Activated T-helper 1 cell treated with Interleukin-2 at 50 U/mL for 16 hours (primary cell): ENCODE results near the gene CLEC19A.

Experiments used
- DNase-seq: peaks from one replicate; pipeline ENCODE4 v3.0.0-alpha.2; 2020; ENCODE audit warnings: low read depth

Gene CLEC19A

GRCh38 chr16:19285431-19285830 is at the start of gene CLEC19A:
CLEC19A (plus strand) TSS chr16:19285731; CDS start chr16:19285852, 121 bp downstream.
- DNase-seq, result no peak

- no peak for DNase-seq
Measured at GRCh38 chr16:19235886-19236285, 49.6 kb upstream of the CLEC19A start.

GRCh38 chr16:19236561-19237209 is 48.8 kb upstream of the CLEC19A start:
- DNase-seq, result no peak

- DNase-seq, result no peak
Measured at GRCh38 chr16:19238406-19238805, 47.1 kb upstream of the CLEC19A start.

GRCh38 chr16:19239511-19240155 is 45.9 kb upstream of the CLEC19A start:
- DNase-seq, result no peak

- no peak for DNase-seq
Measured at GRCh38 chr16:19240494-19240893, 45.0 kb upstream of the CLEC19A start.

- no peak for DNase-seq
Measured at GRCh38 chr16:19241512-19241911, 44.0 kb upstream of the CLEC19A start.

GRCh38 chr16:19242186-19242585 is 43.3 kb upstream of the CLEC19A start:
- no peak for DNase-seq

- DNase-seq, result no peak
Measured at GRCh38 chr16:19242987-19243575, 42.5 kb upstream of the CLEC19A start.

GRCh38 chr16:19245326-19245925 is 40.1 kb upstream of the CLEC19A start:
- DNase-seq, result no peak

GRCh38 chr16:19252904-19253303 is 32.6 kb upstream of the CLEC19A start:
- no peak for DNase-seq

- no peak for DNase-seq
Measured at GRCh38 chr16:19254611-19255010, 30.9 kb upstream of the CLEC19A start.

- no peak for DNase-seq
Measured at GRCh38 chr16:19264123-19264673, 21.3 kb upstream of the CLEC19A start.

- DNase-seq, result no peak
Measured at GRCh38 chr16:19265380-19265930, 20.1 kb upstream of the CLEC19A start.

- no peak for DNase-seq
Measured at GRCh38 chr16:19266774-19267173, 18.8 kb upstream of the CLEC19A start.

- no peak for DNase-seq
Measured at GRCh38 chr16:19269098-19269497, 16.4 kb upstream of the CLEC19A start.

- DNase-seq, result no peak
Measured at GRCh38 chr16:19274165-19274797, 11.2 kb upstream of the CLEC19A start.

GRCh38 chr16:19278403-19278802 is 7.1 kb upstream of the CLEC19A start:
- no peak for DNase-seq

- DNase-seq, result no peak
Measured at GRCh38 chr16:19281246-19281645, 4.3 kb upstream of the CLEC19A start.

GRCh38 chr16:19282101-19282500 is 3.4 kb upstream of the CLEC19A start:
- DNase-seq, result no peak

GRCh38 chr16:19283637-19284036 is 1.9 kb upstream of the CLEC19A start:
- DNase-seq, result no peak

- no peak for DNase-seq
Measured at GRCh38 chr16:19284207-19284606, 1.3 kb upstream of the CLEC19A start.
